ENCODE measurements around the gene LRRC15. TPM values are rescaled to one million over a fixed set of nuclear protein-coding genes. Genes with fewer than 3 reads are reported as not detected.

Gene LRRC15
- total RNA-seq, 4 donors from 2014 or later, result 0.14 to 0.32 TPM; not detected in 2

- H3K4me1 ChIP-seq, result peaks cover 4 to 28% (median 21%) of the 10 kb centered on the region in 4 donors
- H3K27ac ChIP-seq, result peak overlapping the region in 3 of 4 donors; percentile 53 to 69 (median 58)
- intact Hi-C loops (cut with DNase I; ENCODE audit: low total_unique reads), result loop anchor here (5.0 to 10.0 kb wide), 2 partner anchors 231 to 534 kb away; no protein-coding TSS in a partner anchor
- H3K9me3 ChIP-seq, result peaks cover 0 to 6% of the 10 kb centered on the region in 2 donors
- no peaks in the 10 kb centered on the region for H3K36me3 ChIP-seq
- peak overlapping the region in 1 of 4 donors; percentile 57 for H3K4me3 ChIP-seq
- 35 to 80% methylated on average over 4 to 17 of the region's 17 CpGs for WGBS, 2 donors (ENCODE audit: low coverage in 1 of 2)
- DNase-seq, result no peak
- peak in 2 of 5 experiments; percentile 1 to 5 for TF ChIP-seq CTCF (IDR thresholded peaks at IDR 0.05)
- TF ChIP-seq POLR2A (IDR thresholded peaks at IDR 0.05), result no peak
- no peak for TF ChIP-seq POLR2AphosphoS5 (IDR thresholded peaks at IDR 0.05)
- in situ Hi-C loops (cut with MboI; ENCODE audit: low pct_ligation_motif_present in 1 of 4, low pct_unique_long_range_greater_than_20kb in 1 of 4, low sequenced_read_pairs in 3 of 4), result loop anchor here (5.0 to 25.0 kb wide), 6 partner anchors 179 to 654 kb away; partner anchors contain the start of gene HES1 (in 1 of the 4)
- H3K27me3 ChIP-seq, result peaks cover 11% of the 10 kb centered on the region
Observed at GRCh38 chr3:194315965-194316361, 53.6 kb downstream of the LRRC15 start.

- peak overlapping the region; percentile 49 to 69 (median 56) for H3K27ac ChIP-seq
- peak; percentile 88 for DNase-seq
- peaks cover 0 to 6% of the 10 kb centered on the region in 2 donors for H3K9me3 ChIP-seq
- in situ Hi-C loops (cut with MboI; ENCODE audit: low pct_ligation_motif_present in 1 of 4, low pct_unique_long_range_greater_than_20kb in 1 of 4, low sequenced_read_pairs in 3 of 4) (loop anchor here (5.0 to 25.0 kb wide), 6 partner anchors 178 to 653 kb away; partner anchors contain the start of gene HES1 (in 1 of the 4)), intact Hi-C loops (cut with DNase I; ENCODE audit: low total_unique reads) (loop anchor here (5.0 to 10.0 kb wide), 2 partner anchors 231 to 533 kb away; no protein-coding TSS in a partner anchor)
- H3K4me3 ChIP-seq, result peak overlapping the region; percentile 0 to 57 (median 42)
- H3K4me1 ChIP-seq, result peaks cover 4 to 28% (median 21%) of the 10 kb centered on the region in 4 donors
- no peak for TF ChIP-seq POLR2A (IDR thresholded peaks at IDR 0.05)
- no peak for TF ChIP-seq EP300 (IDR thresholded peaks at IDR 0.05; ENCODE audit: low read depth)
- TF ChIP-seq POLR2AphosphoS5 (IDR thresholded peaks at IDR 0.05), result peak in 2 of 3 donors; percentile 20 to 36
- peak; percentile 93 to 98 (median 96) for TF ChIP-seq CTCF (IDR thresholded peaks at IDR 0.05)
- no peaks in the 10 kb centered on the region for H3K36me3 ChIP-seq
- WGBS, 2 donors (ENCODE audit: low coverage in 1 of 2), result 0 to 3% methylated on average over 8 to 45 of the region's 54 CpGs
- H3K27me3 ChIP-seq, result peaks cover 11% of the 10 kb centered on the region
Observed at GRCh38 chr3:194315088-194315964, 54.2 kb downstream of the LRRC15 start.

- H3K4me1 ChIP-seq, result peaks cover 4 to 28% (median 21%) of the 10 kb centered on the region in 4 donors
- no peaks in the 10 kb centered on the region for H3K36me3 ChIP-seq
- TF ChIP-seq POLR2AphosphoS5 (IDR thresholded peaks at IDR 0.05) (no peak), EP300 (IDR thresholded peaks at IDR 0.05; ENCODE audit: low read depth) (no peak), POLR2A (IDR thresholded peaks at IDR 0.05) (no peak), CTCF (IDR thresholded peaks at IDR 0.05) (no peak)
- peak overlapping the region in 3 of 4 donors; percentile 69 to 91 (median 70) for H3K27ac ChIP-seq
- in situ Hi-C loops (cut with MboI; ENCODE audit: low pct_ligation_motif_present in 1 of 4, low pct_unique_long_range_greater_than_20kb in 1 of 4, low sequenced_read_pairs in 3 of 4), result loop anchor here (5.0 to 25.0 kb wide), 7 partner anchors 177 to 652 kb away; partner anchors contain the start of gene HES1 (in 1 of the 4)
- H3K9me3 ChIP-seq, result peaks cover 0 to 6% of the 10 kb centered on the region in 2 donors
- no peak overlapping the region for H3K4me3 ChIP-seq
- DNase-seq, result no peak
- H3K27me3 ChIP-seq, result peaks cover 11% of the 10 kb centered on the region
- intact Hi-C loops (cut with DNase I; ENCODE audit: low total_unique reads), result loop anchor here (5.0 to 10.0 kb wide), 2 partner anchors 230 to 532 kb away; no protein-coding TSS in a partner anchor
- WGBS, 2 donors (ENCODE audit: low coverage in 1 of 2), result 85% methylated on average over 13 of the region's 13 CpGs; no CpG with 5 or more reads in 1 of the 2 donors
Observed at GRCh38 chr3:194314388-194315068, 55.0 kb downstream of the LRRC15 start.

All from transverse colon (tissue), 4 donors.